HEK293T (cell line): ENCODE measurements around the gene SNRNP48.

Experiments
- CTBP1 ChIP-seq: fragments of 450-650 bp; IDR thresholded peaks from 2 replicates; pipeline ENCODE4 v1.6.1; 2016; ENCODE audit warnings: borderline replicate concordance
- FOXA1 ChIP-seq: fragments of 450-650 bp; IDR thresholded peaks from 2 replicates; pipeline ENCODE4 v1.6.1; 2016; ENCODE audit warnings: mild to moderate bottlenecking
- FOXM1 ChIP-seq: fragments of 450-650 bp; IDR thresholded peaks from 2 replicates; pipeline ENCODE4 v1.6.1; 2017; ENCODE audit warnings: mild to moderate bottlenecking, borderline replicate concordance
- TARDBP ChIP-seq: fragments of 450-650 bp; IDR thresholded peaks from 2 replicates; pipeline ENCODE4 v1.6.1; 2016
- ZNF384 ChIP-seq: fragments of 450-650 bp; IDR thresholded peaks from 2 replicates; pipeline ENCODE4 v1.6.1; 2016

GRCh38 chr6:7544597-7544996 is 45.4 kb upstream of the SNRNP48 start:
- TF ChIP-seq ZNF384 (no peak), FOXA1 (no peak), FOXM1 (no peak), CTBP1 (no peak), TARDBP (no peak)
